Sigmoid colon (tissue), 7 donors: Measurements from ENCODE around the gene ARHGAP6. TPM values are rescaled to one million over a fixed set of nuclear protein-coding genes. Genes with fewer than 3 reads are reported as not detected.

ENCODE experiments used
- DNase-seq: peaks from one replicate; pipeline ENCODE4 v3.0.0-alpha.2; 2019
- H3K27ac ChIP-seq, 4 donors: fragments of 200-600 bp; sonication (generic); one replicate each; pipeline ENCODE4 v1.5.1; 2016 to 2019; ENCODE audit warnings: mild to moderate bottlenecking in 1 of 4
- H3K27me3 ChIP-seq, 3 donors: fragments of 200-600 bp; sonication (generic); one replicate each; pipeline ENCODE4 v1.5.1; 2019; ENCODE audit warnings: mild to moderate bottlenecking in 1 of 3
- H3K36me3 ChIP-seq, 4 donors: fragments of 200-600 bp; sonication (generic); one replicate each; pipeline ENCODE4 v1.5.1; 2016 to 2019
- H3K4me1 ChIP-seq, 4 donors: fragments of 200-600 bp; sonication (generic); one replicate each; pipeline ENCODE4 v1.5.1; 2017 to 2019
- H3K4me3 ChIP-seq, 4 donors: fragments of 200-600 bp; sonication (generic); one replicate each; pipeline ENCODE4 v1.5.1; 2017 to 2019; ENCODE audit warnings: mild to moderate bottlenecking in 2 of 4, moderate library complexity in 1 of 4
- H3K9me3 ChIP-seq, 4 donors: fragments of 200-600 bp in 3 of 4; sonication (generic) in 3 of 4; one replicate each; pipeline versions ENCODE4 v1.5.1 to v1.6.1; 2013 to 2019
- CTCF ChIP-seq, 4 experiments: fragments of 450-650 bp in 3 of 4; fragments of 200-600 bp in 1 of 4; IDR thresholded peaks; one replicate each; pipeline ENCODE4 v1.5.1; 2016 to 2019; ENCODE audit warnings: antibody characterized with exemption in 4 of 4, mild to moderate bottlenecking in 3 of 4, moderate library complexity in 2 of 4
- EP300 ChIP-seq, 4 donors: sonication (generic); formaldehyde crosslinking; IDR thresholded peaks; one replicate each; pipeline ENCODE4 v1.6.1; 2017; ENCODE audit warnings: antibody characterized with exemption in 4 of 4
- POLR2A ChIP-seq, 2 donors: fragments of 450-650 bp; IDR thresholded peaks; one replicate each; pipeline ENCODE4 v1.6.1; 2016; ENCODE audit warnings: antibody characterized with exemption in 2 of 2, mild to moderate bottlenecking in 2 of 2, moderate library complexity in 2 of 2
- POLR2AphosphoS5 ChIP-seq, 4 donors: sonication (generic); formaldehyde crosslinking; IDR thresholded peaks; one replicate each; pipeline ENCODE4 v1.6.1; 2017; ENCODE audit warnings: antibody characterized with exemption in 4 of 4
- WGBS, 2 donors: extraction: QIAGEN DNeasy Blood & Tissue Kit; methylation state at CpG; one replicate each; pipeline ENCODE4 v1.1.7; 2013; 5-methylcytosine and 5-hydroxymethylcytosine counted together
- intact Hi-C: fragments of 100-400 bp; cut with DNase I; formaldehyde crosslinking; loops from one replicate; pipeline ENCODE4 v1.15.1; 2023
- polyA plus RNA-seq, 3 donors: library from polyadenylated mRNA; stranded (reverse); fragments of 200-250 nt; gene quantifications; one replicate each; pipeline ENCODE4 v1.2.3, GENCODE V29; 2013
- total RNA-seq, 4 donors: library from RNA; depleted of rRNA; stranded (reverse); fragments of >200 nt; gene quantifications; one replicate each; pipeline ENCODE4 v1.1.0, GENCODE V29; 2016
- donor health status: healthy with polysubstance abuse.
- donor health status: Bipolar disorder and iron deficiency.
- donor health status: healthy.

Gene ARHGAP6
- total and polyA plus RNA-seq, 7 donors = 1.4 to 47.6 (median 36.2) TPM

DNA sequence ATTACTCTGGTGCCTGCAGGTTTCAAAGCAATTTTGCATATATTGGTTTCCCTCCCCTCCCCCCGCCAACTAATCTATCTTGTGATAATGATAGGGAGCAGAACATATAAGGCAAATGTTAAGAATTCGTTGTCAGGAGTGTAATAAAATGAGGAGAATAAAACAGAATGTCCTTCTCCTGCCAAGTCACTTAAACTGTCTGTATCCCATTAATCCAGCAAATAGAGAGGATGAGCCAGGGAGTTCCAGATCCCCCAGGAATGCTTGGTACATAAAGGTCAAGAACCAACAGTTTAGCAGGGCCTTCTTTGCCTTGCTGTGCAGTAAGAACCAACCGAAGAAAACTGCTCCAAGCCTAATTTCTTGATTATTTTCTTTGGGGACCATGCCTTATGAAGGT lies 231.1 kb downstream of the ARHGAP6 start:
- Histone ChIP-seq H3K4me3 (no peak overlapping the region), H3K27me3 (no peaks in the 10 kb centered on the region), H3K36me3 (no peaks in the 10 kb centered on the region), H3K27ac (peak overlapping the region in 3 of 4 donors; percentile 49 to 86 (median 76)), H3K9me3 (no peaks in the 10 kb centered on the region), H3K4me1 (peaks cover 0 to 75% (median 40%) of the 10 kb centered on the region in 4 donors)
- TF ChIP-seq EP300 (IDR thresholded peaks at IDR 0.05) (peak in 2 of 4 donors; percentile 32 to 39), CTCF (IDR thresholded peaks at IDR 0.05) (no peak), POLR2AphosphoS5 (IDR thresholded peaks at IDR 0.05) (peak in 3 of 4 donors; percentile 42 to 71 (median 68)), POLR2A (IDR thresholded peaks at IDR 0.05) (no peak)
- no peak for DNase-seq
- intact Hi-C loops = no loop called here
- 56 to 60% methylated on average over 3 of the region's 3 CpGs for WGBS, 2 donors

GRCh38 chrX:11431786-11432185 lies 233.9 kb downstream of the ARHGAP6 start:
- intact Hi-C loops = no loop called here
- H3K4me3 ChIP-seq = no peak overlapping the region
- H3K27me3 ChIP-seq = no peaks in the 10 kb centered on the region
- H3K4me1 ChIP-seq = peaks cover 0 to 65% (median 30%) of the 10 kb centered on the region in 4 donors
- 76 to 85% methylated on average over 1 of the region's 1 CpG for WGBS, 2 donors
- no peaks in the 10 kb centered on the region for H3K36me3 ChIP-seq
- peak overlapping the region in 3 of 4 donors; percentile 26 to 86 (median 76) for H3K27ac ChIP-seq
- DNase-seq = no peak
- TF ChIP-seq POLR2A (IDR thresholded peaks at IDR 0.05) = no peak
- no peak for TF ChIP-seq POLR2AphosphoS5 (IDR thresholded peaks at IDR 0.05)
- no peak for TF ChIP-seq EP300 (IDR thresholded peaks at IDR 0.05)
- TF ChIP-seq CTCF (IDR thresholded peaks at IDR 0.05) = no peak
- H3K9me3 ChIP-seq = no peaks in the 10 kb centered on the region

GRCh38 chrX:11430271-11430670 lies 235.4 kb downstream of the ARHGAP6 start:
- Histone ChIP-seq H3K9me3 (no peaks in the 10 kb centered on the region), H3K4me3 (no peak overlapping the region), H3K36me3 (no peaks in the 10 kb centered on the region), H3K27me3 (no peaks in the 10 kb centered on the region), H3K4me1 (peaks cover 0 to 53% (median 25%) of the 10 kb centered on the region in 4 donors), H3K27ac (peak overlapping the region in 3 of 4 donors; percentile 31 to 86 (median 53))
- no peak for DNase-seq
- TF ChIP-seq POLR2AphosphoS5 (IDR thresholded peaks at IDR 0.05) (no peak), CTCF (IDR thresholded peaks at IDR 0.05) (no peak), POLR2A (IDR thresholded peaks at IDR 0.05) (no peak)
- intact Hi-C loops = no loop called here

- no peaks in the 10 kb centered on the region for H3K27me3 ChIP-seq
- H3K27ac ChIP-seq = peak overlapping the region in 3 of 4 donors; percentile 31 to 86 (median 53)
- no peaks in the 10 kb centered on the region for H3K9me3 ChIP-seq
- H3K4me1 ChIP-seq = peaks cover 0 to 47% (median 19%) of the 10 kb centered on the region in 4 donors
- 78 to 90% methylated on average over 3 of the region's 3 CpGs for WGBS, 2 donors
- DNase-seq = no peak
- intact Hi-C loops = loop anchor here (5.0 kb wide), 1 partner anchor 282 kb away; no protein-coding TSS in a partner anchor
- TF ChIP-seq POLR2A (IDR thresholded peaks at IDR 0.05) (no peak), POLR2AphosphoS5 (IDR thresholded peaks at IDR 0.05) (no peak), EP300 (IDR thresholded peaks at IDR 0.05) (no peak), CTCF (IDR thresholded peaks at IDR 0.05) (no peak)
- no peak overlapping the region for H3K4me3 ChIP-seq
- H3K36me3 ChIP-seq = no peaks in the 10 kb centered on the region
Observed at GRCh38 chrX:11429538-11430085, 236.1 kb downstream of the ARHGAP6 start.
